Measurements from ENCODE around the gene FAM180B. TPM values are rescaled to one million over a fixed set of nuclear protein-coding genes. Genes with fewer than 3 reads are reported as not detected.

Gene FAM180B
- total and polyA plus RNA-seq, 2 of the 4 experiments (the other 2 are of a cell fraction): not detected

GRCh38 chr11:47566149-47566698 is 20.3 kb upstream of the FAM180B start:
- DNase-seq (no peak), ATAC-seq (ENCODE audit: low read depth) (no peak; the same call in 1 of the 2 replicates)
- no peaks in the 10 kb centered on the region for H4K20me1 ChIP-seq (ENCODE audit: insufficient read depth, low read length)
- H3K14ac ChIP-seq (replicated peaks; ENCODE audit: low read depth, low read length): peak overlapping the region; percentile 94
- no peak overlapping the region for H2BK15ac ChIP-seq (ENCODE audit: low read depth, low read length)
- peak overlapping the region; percentile 97 to 100; a peak in 3 of 4 replicates for H4K8ac ChIP-seq (ENCODE audit: low read depth in 2 of 2, low read length in 2 of 2)
- peak overlapping the region; percentile 96 for H3K9ac ChIP-seq (ENCODE audit: low read depth, low read length)
- peak overlapping the region; percentile 90 for H3K4me2 ChIP-seq (ENCODE audit: low read depth, low read length)
- H2AK9ac ChIP-seq (replicated peaks; ENCODE audit: low read depth, low read length, poor library complexity): peak overlapping the region; percentile 99
- H3K18ac ChIP-seq (ENCODE audit: low read depth, low read length): no peak overlapping the region
- ChIA-PET CTCF (interaction anchor here (1.5 kb wide), 1 partner anchor 13 kb away, joined by 4 read pairs; no protein-coding TSS in a partner anchor), POLR2A (ENCODE audit: unreplicated experiment) (interaction anchor here (0.6 kb wide), 1 partner anchor 38 kb away, joined by 3 read pairs; no protein-coding TSS in a partner anchor)
- 0 out of 2 replicates have a peak overlapping the region, but pooled peaks have one; percentile 71 for H3K56ac ChIP-seq (ENCODE audit: extremely low read depth, insufficient read depth, low read length)
- H3K4ac ChIP-seq (ENCODE audit: low read depth, low read length): peak overlapping the region; percentile 90
- H3K36me3 ChIP-seq (ENCODE audit: control insufficient read depth, insufficient read depth, low read length): peaks cover 12% of the 10 kb centered on the region
- H3K9me1 ChIP-seq (ENCODE audit: insufficient read depth, low read length): peaks cover 3% of the 10 kb centered on the region; the same call in 1 of the 2 replicates
- in situ Hi-C loops (cut with MboI; ENCODE audit: low sequenced_read_pairs): no loop called here
- BruUV-seq (replicated peaks): no TSS peak
- no peak for TF ChIP-seq RFX5 (IDR thresholded peaks at IDR 0.05; ENCODE audit: low read depth, low read length)
- TF ChIP-seq MXI1 (IDR thresholded peaks at IDR 0.05; ENCODE audit: borderline replicate concordance, low read depth, low read length): no peak
- TF ChIP-seq, protein P1, sequence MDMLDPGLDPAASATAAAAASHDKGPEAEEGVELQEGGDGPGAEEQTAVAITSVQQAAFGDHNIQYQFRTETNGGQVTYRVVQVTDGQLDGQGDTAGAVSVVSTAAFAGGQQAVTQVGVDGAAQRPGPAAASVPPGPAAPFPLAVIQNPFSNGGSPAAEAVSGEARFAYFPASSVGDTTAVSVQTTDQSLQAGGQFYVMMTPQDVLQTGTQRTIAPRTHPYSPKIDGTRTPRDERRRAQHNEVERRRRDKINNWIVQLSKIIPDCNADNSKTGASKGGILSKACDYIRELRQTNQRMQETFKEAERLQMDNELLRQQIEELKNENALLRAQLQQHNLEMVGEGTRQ (IDR thresholded peaks at IDR 0.05; ENCODE audit: low read depth, low read length): no peak
- TF ChIP-seq BHLHE40 (IDR thresholded peaks at IDR 0.05; ENCODE audit: low read depth, low read length): no peak
- TF ChIP-seq, protein P2, sequence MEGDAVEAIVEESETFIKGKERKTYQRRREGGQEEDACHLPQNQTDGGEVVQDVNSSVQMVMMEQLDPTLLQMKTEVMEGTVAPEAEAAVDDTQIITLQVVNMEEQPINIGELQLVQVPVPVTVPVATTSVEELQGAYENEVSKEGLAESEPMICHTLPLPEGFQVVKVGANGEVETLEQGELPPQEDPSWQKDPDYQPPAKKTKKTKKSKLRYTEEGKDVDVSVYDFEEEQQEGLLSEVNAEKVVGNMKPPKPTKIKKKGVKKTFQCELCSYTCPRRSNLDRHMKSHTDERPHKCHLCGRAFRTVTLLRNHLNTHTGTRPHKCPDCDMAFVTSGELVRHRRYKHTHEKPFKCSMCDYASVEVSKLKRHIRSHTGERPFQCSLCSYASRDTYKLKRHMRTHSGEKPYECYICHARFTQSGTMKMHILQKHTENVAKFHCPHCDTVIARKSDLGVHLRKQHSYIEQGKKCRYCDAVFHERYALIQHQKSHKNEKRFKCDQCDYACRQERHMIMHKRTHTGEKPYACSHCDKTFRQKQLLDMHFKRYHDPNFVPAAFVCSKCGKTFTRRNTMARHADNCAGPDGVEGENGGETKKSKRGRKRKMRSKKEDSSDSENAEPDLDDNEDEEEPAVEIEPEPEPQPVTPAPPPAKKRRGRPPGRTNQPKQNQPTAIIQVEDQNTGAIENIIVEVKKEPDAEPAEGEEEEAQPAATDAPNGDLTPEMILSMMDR (conservative IDR thresholded peaks at IDR 0.05; ENCODE audit: low read depth, low read length): no peak
- TF ChIP-seq RAD21 (IDR thresholded peaks at IDR 0.05; ENCODE audit: low read length): no peak
- TF ChIP-seq, protein P3, sequence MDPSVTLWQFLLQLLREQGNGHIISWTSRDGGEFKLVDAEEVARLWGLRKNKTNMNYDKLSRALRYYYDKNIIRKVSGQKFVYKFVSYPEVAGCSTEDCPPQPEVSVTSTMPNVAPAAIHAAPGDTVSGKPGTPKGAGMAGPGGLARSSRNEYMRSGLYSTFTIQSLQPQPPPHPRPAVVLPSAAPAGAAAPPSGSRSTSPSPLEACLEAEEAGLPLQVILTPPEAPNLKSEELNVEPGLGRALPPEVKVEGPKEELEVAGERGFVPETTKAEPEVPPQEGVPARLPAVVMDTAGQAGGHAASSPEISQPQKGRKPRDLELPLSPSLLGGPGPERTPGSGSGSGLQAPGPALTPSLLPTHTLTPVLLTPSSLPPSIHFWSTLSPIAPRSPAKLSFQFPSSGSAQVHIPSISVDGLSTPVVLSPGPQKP (IDR thresholded peaks at IDR 0.05; ENCODE audit: borderline replicate concordance, low read depth, low read length): no peak
- no peak for TF ChIP-seq RCOR1 (IDR thresholded peaks at IDR 0.05; ENCODE audit: insufficient replicate concordance, low read length)
- no peak for TF ChIP-seq MAZ (IDR thresholded peaks at IDR 0.05; ENCODE audit: borderline replicate concordance, low read depth, low read length)
- TF ChIP-seq FOS (IDR thresholded peaks at IDR 0.05; ENCODE audit: low read depth, low read length): no peak
- no peak for TF ChIP-seq NFE2L2 (IDR thresholded peaks at IDR 0.05; ENCODE audit: low read depth, low read length)
- no peak for TF ChIP-seq SMC3 (IDR thresholded peaks at IDR 0.05; ENCODE audit: low read depth, low read length)
- TF ChIP-seq CHD1 (IDR thresholded peaks at IDR 0.05; ENCODE audit: low read depth, low read length): no peak
- no peak for TF ChIP-seq MAFK (IDR thresholded peaks at IDR 0.05; ENCODE audit: low read depth, low read length)
- no peak for TF ChIP-seq POLR2A (IDR thresholded peaks at IDR 0.05; ENCODE audit: low read depth, low read length)
- no peak for TF ChIP-seq CEBPB (IDR thresholded peaks at IDR 0.05; ENCODE audit: low read depth, low read length)
- H2BK120ac ChIP-seq (ENCODE audit: low read depth, low read length): no peak overlapping the region
- peak overlapping the region; percentile 99 for H2AFZ ChIP-seq (replicated peaks; ENCODE audit: low read length, poor library complexity)
- H3K4me3 ChIP-seq (ENCODE audit: insufficient read depth, low read depth, low read length): peak overlapping the region; percentile 95
- H2BK5ac ChIP-seq (ENCODE audit: low read depth, low read length, poor library complexity, severe bottlenecking): peak overlapping the region; percentile 85
- H4K91ac ChIP-seq (ENCODE audit: insufficient read depth, low read depth, low read length): peak overlapping the region; percentile 58
- no CpG with 5 or more reads among the region's 17 CpGs for WGBS, 2 experiments (ENCODE audit: extremely low coverage in 2 of 2, insufficient read length in 1 of 2)
- dilution Hi-C loops (cut with HindIII; ENCODE audit: low sequenced_read_pairs, unreplicated experiment): no loop called here
- peaks cover 32 to 56% of the 10 kb centered on the region in 2 experiments for H3K79me1 ChIP-seq (ENCODE audit: low read depth in 1 of 2, low read length in 2 of 2)
- H2AK5ac ChIP-seq (ENCODE audit: low read depth, low read length): peak overlapping the region; percentile 93; the same call in 1 of the 2 replicates
- peak overlapping the region; percentile 95 for H3K23ac ChIP-seq (ENCODE audit: low read depth, low read length)
- H2BK20ac ChIP-seq (ENCODE audit: low read depth, low read length): no peak overlapping the region
- intact Hi-C loops (cut with micrococcal nuclease): no loop called here
- H4K5ac ChIP-seq (ENCODE audit: low read depth, low read length): peak overlapping the region; percentile 89
- H3K27me3 ChIP-seq (ENCODE audit: control insufficient read depth, insufficient read depth, low read length): no peaks in the 10 kb centered on the region
- no peaks in the 10 kb centered on the region for H3K9me3 ChIP-seq (ENCODE audit: control insufficient read depth, insufficient read depth, low read length)
- no peak overlapping the region; the same call in 1 of the 2 replicates for H3K27ac ChIP-seq (ENCODE audit: insufficient read depth, low read length)
- peaks cover 4% of the 10 kb centered on the region for H3K4me1 ChIP-seq (ENCODE audit: control insufficient read depth, insufficient read depth, low read length)
